Chondrocyte (in vitro differentiated cells): ENCODE data around the gene TAF1C. TPM values are rescaled to one million over a fixed set of nuclear protein-coding genes. Genes with fewer than 3 reads are reported as not detected.

Experiments used
- DNase-seq: peaks from one replicate; pipeline ENCODE4 v3.0.0; 2021; ENCODE audit warnings: mixed read lengths, low spot score
- H3K27ac Mint-ChIP-seq: one replicate; pipeline ENCODE4 v1.8.0; 2021; ENCODE audit warnings: mild to moderate bottlenecking, moderate library complexity, mixed read lengths; ENCODE audit not compliant: unreplicated experiment
- H3K27me3 Mint-ChIP-seq: 2 replicates; pipeline ENCODE4 v1.8.0; 2021; ENCODE audit warnings: low read depth, mixed read lengths
- H3K36me3 Mint-ChIP-seq: 2 replicates; pipeline ENCODE4 v1.8.0; 2021; ENCODE audit warnings: low read depth, mixed read lengths
- H3K4me1 Mint-ChIP-seq: 2 replicates; pipeline ENCODE4 v1.8.0; 2021; ENCODE audit warnings: low read depth, mild to moderate bottlenecking, mixed read lengths
- H3K4me3 Mint-ChIP-seq: one replicate; pipeline ENCODE4 v1.8.0; 2021; ENCODE audit warnings: mild to moderate bottlenecking, moderate library complexity, mixed read lengths; ENCODE audit not compliant: unreplicated experiment
- H3K9me3 Mint-ChIP-seq: 2 replicates; pipeline ENCODE4 v1.8.0; 2021; ENCODE audit warnings: low read depth, mixed read lengths
- total RNA-seq: library from RNA; stranded (reverse); gene quantifications from 3 replicates; pipeline ENCODE4 v1.2.1, GENCODE V29; 2021
- TF ChIP-seq, protein P1 (sequence below): fragments of 200-600 bp; sonication (generic); IDR thresholded peaks from 2 replicates; pipeline ENCODE4 v1.5.0; 2021; ENCODE audit warnings: antibody characterized with exemption, mild to moderate bottlenecking, moderate library complexity

The TAF1C gene
- total RNA-seq, 1 donor from 2014 or later, result 22.2 TPM

DNA sequence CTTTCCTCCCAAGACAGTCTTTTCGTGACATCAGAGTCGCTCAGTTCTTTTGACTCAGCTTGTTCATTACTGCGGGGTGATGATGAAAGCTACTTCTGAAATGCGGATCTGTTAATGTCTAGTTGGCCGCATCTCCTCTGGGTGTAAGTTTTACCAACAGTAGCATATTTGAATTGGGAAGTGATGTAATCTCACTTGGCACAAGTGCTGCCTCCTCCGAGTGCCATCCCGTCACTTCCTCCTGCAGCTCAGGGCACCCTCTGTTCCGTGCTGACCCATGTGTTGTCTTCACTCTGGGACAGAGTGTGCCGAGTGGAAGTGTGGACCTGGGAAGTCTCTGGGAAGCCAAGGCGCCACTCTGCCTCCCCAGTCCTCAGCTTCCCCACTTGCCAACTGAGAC, 13.0 kb upstream of the TAF1C start:
- peaks cover 33% of the 10 kb centered on the region for H3K27me3 Mint-ChIP-seq
- H3K27ac Mint-ChIP-seq, result no peak overlapping the region
- H3K9me3 Mint-ChIP-seq, result no peaks in the 10 kb centered on the region
- DNase-seq, result no peak
- TF ChIP-seq, protein P1, sequence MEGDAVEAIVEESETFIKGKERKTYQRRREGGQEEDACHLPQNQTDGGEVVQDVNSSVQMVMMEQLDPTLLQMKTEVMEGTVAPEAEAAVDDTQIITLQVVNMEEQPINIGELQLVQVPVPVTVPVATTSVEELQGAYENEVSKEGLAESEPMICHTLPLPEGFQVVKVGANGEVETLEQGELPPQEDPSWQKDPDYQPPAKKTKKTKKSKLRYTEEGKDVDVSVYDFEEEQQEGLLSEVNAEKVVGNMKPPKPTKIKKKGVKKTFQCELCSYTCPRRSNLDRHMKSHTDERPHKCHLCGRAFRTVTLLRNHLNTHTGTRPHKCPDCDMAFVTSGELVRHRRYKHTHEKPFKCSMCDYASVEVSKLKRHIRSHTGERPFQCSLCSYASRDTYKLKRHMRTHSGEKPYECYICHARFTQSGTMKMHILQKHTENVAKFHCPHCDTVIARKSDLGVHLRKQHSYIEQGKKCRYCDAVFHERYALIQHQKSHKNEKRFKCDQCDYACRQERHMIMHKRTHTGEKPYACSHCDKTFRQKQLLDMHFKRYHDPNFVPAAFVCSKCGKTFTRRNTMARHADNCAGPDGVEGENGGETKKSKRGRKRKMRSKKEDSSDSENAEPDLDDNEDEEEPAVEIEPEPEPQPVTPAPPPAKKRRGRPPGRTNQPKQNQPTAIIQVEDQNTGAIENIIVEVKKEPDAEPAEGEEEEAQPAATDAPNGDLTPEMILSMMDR, result no peak
- no peak overlapping the region for H3K4me3 Mint-ChIP-seq
- no peaks in the 10 kb centered on the region for H3K36me3 Mint-ChIP-seq
- H3K4me1 Mint-ChIP-seq, result peaks cover 13% of the 10 kb centered on the region

DNA sequence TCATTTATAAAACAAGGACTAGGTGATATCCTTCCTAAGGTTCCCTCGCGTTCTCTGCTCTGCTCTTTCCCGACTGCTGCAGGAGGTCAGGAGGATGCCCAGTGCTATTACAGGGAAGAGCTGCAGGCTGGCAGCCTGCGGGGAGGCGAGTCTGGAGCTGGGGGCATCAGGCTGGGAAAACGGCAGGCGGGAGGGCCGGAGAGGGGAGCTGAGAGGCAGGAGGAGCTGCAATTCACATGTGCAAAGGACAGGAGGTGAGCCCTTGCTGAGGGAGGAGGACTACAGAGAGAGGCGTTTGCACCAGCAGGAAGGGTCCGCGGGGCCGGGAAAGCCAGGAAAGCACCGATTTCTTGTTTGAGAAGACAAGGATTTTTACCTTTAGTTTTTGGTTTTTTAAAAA, 12.2 kb upstream of the TAF1C start:
- TF ChIP-seq, protein P1, result no peak
- Mint-ChIP-seq H3K4me1 (peaks cover 13% of the 10 kb centered on the region), H3K9me3 (no peaks in the 10 kb centered on the region), H3K27me3 (peaks cover 38% of the 10 kb centered on the region), H3K4me3 (no peak overlapping the region), H3K27ac (no peak overlapping the region), H3K36me3 (no peaks in the 10 kb centered on the region)
- no peak for DNase-seq

DNA sequence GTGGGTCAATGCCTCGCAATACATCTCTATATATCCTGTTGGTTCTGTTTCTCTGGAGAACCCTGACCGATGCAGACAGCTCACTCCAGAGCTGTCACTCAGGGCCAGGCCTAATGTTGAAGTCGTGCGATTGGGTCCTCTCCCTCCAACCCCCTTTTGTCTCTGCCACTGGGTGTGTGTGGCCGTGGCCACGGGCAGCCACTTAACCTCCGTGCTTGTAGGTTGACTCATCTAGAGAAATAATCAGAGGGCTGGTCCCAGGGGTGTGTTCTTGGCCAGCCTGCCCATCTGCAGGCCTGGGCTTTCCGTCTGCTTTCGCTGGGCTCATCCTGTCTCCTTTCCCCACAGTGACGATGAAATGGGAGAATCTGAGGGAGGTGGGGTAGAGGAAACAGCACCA, 11.5 kb upstream of the TAF1C start:
- H3K4me1 Mint-ChIP-seq, result peaks cover 13% of the 10 kb centered on the region
- no peaks in the 10 kb centered on the region for H3K36me3 Mint-ChIP-seq

DNA sequence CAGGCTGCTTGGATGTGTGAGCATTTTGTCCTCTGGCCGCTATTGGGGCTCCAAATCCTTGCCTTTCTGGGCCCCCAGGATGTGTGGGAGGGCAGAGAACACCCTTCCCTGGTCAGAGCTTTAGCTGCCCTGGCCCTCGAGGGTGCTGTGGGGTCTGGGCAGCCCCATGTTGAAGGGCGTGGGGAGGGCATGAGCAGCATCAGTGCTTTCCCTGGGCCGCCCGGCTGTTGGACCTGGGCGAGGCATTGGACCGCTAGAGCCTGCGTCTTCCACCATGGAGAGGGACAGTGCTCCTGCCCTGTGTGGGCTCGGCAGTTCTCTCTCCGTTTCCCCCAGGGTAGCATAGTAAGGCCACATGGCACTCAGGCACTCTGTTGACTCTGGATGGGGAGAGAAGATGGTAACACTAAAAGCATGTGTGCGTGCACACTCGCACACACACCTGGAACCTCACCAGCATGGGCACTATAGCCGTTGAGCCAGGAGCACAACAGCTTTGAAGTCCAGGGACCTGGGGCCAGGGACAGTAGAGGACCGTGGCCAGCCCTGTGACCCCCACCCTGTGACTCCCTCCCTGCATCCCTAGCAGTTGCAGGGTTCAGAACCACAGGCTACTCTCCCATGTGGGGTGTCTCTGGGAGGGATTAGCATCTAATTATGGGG, 10.7 kb upstream of the TAF1C start:
- Mint-ChIP-seq H3K9me3 (no peaks in the 10 kb centered on the region), H3K4me1 (peaks cover 13% of the 10 kb centered on the region), H3K27ac (no peak overlapping the region), H3K36me3 (no peaks in the 10 kb centered on the region), H3K4me3 (no peak overlapping the region), H3K27me3 (peaks cover 46% of the 10 kb centered on the region)
- DNase-seq, result no peak
- TF ChIP-seq, protein P1, result no peak

More for the DNA sequence above, 11.5 kb upstream of the TAF1C start:
- Mint-ChIP-seq H3K9me3 (no peaks in the 10 kb centered on the region), H3K27me3 (peaks cover 41% of the 10 kb centered on the region), H3K27ac (no peak overlapping the region), H3K4me3 (no peak overlapping the region)
- DNase-seq, result no peak
- TF ChIP-seq, protein P1, result no peak

- Mint-ChIP-seq H3K9me3 (no peaks in the 10 kb centered on the region), H3K27me3 (peaks cover 41% of the 10 kb centered on the region), H3K4me3 (no peak overlapping the region), H3K27ac (no peak overlapping the region), H3K4me1 (peaks cover 13% of the 10 kb centered on the region), H3K36me3 (no peaks in the 10 kb centered on the region)
- TF ChIP-seq, protein P1, result no peak
- no peak for DNase-seq
Observed at GRCh38 chr16:84196727-84197394, 10.0 kb upstream of the TAF1C start.
